Mucosa of stomach (tissue), 1 donor: ENCODE results near the gene LBP.
"Not testable (repeated sequence)": the region's sequence is repeated elsewhere in the genome, so short reads cannot be mapped to it uniquely, and the experiment has no call there.

Source experiments
- H3K27me3 ChIP-seq: one replicate; pipeline ENCODE4 v1.7.0; 2013; ENCODE audit warnings: mild to moderate bottlenecking, low read length; ENCODE audit not compliant: control insufficient read depth, insufficient read depth
- H3K36me3 ChIP-seq: one replicate; pipeline ENCODE4 v1.7.0; 2013; ENCODE audit warnings: low read length; ENCODE audit not compliant: control insufficient read depth, insufficient read depth
- H3K4me1 ChIP-seq: one replicate; pipeline ENCODE4 v1.7.0; 2013; ENCODE audit warnings: mild to moderate bottlenecking, low read length; ENCODE audit not compliant: control insufficient read depth, insufficient read depth
- H3K4me3 ChIP-seq: one replicate; pipeline ENCODE4 v1.7.0; 2013; ENCODE audit warnings: low read length
- H3K9ac ChIP-seq: one replicate; pipeline ENCODE4 v1.7.0; 2013; ENCODE audit warnings: mild to moderate bottlenecking, low read length, moderate library complexity
- H3K9me3 ChIP-seq: one replicate; pipeline ENCODE4 v1.7.0; 2013; ENCODE audit warnings: mild to moderate bottlenecking, low read length, moderate library complexity; ENCODE audit not compliant: control insufficient read depth
- donor health status: Pancreatic carcinoma.

The LBP gene

DNA sequence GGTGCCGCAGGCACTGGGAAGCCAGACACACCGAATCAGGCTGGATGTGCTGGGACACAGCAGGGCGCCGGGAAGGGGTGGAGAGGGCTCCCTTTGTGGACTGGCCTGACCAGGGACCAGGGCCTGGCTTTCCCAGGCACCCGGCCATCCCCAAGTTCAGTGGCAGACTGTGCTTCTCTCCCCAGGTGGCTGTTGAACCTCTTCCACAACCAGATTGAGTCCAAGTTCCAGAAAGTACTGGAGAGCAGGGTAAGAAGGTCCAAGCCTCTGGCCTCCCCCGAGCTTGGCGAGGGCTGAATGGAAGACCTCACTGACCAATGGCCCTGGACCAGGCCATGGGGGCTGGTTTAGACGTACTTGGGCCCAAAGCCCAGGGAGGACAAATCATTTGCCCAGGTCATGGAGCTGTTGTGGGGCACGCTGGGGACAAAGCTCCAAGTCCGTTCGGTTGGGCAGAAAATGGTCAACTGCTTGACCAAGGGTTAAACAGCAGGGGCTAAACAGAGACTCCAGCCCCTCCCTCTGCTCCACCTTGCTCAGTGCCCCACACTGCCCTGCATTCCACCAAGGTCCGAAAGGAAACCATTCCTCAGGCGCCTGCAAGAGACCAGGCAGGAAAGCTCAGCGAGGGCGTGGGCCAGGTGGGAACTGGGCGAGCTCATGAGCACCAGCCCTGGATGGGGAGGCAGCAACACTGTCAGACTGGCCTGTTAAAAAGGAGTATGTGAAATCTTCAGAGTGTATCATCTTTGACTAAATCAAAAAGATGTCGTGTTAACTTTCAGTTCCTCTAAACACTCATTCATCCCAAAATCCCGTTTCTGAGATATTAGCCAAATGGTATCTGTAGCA, 9.1 kb downstream of the LBP start:
- Histone ChIP-seq H3K9me3 (no peaks in the 10 kb centered on the region), H3K4me3 (no peak overlapping the region), H3K9ac (no peak overlapping the region), H3K4me1 (no peaks in the 10 kb centered on the region), H3K36me3 (no peaks in the 10 kb centered on the region), H3K27me3 (no peaks in the 10 kb centered on the region)

DNA sequence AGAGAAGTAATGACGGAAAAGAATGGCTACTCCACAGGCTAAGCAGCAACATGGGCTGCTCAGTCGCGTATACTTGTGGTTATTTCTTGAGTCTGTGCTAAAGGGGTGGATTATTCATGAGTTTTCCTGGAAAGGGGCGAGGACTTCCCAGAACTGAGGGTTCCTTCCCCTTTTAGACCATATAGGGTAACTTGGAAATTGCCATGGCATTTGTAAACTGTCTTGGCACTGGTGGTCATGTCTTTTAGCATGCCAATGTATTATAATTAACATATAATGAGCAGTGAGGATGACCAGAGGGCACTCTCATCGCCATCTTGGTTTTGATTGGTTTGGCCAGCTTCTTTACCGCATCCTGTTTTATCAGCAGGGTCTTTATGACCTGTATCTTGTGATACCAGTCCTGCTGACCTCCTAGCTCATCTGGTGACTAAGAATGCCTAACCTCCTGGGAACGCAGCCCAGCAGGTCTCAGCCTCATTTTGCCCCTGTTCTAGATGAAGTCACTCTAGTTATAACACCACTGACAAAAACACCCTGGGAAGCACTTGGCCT, 11.4 kb downstream of the LBP start:
- Histone ChIP-seq H3K36me3 (no peaks in the 10 kb centered on the region), H3K9me3 (no peaks in the 10 kb centered on the region), H3K9ac (no peak overlapping the region), H3K4me1 (no peaks in the 10 kb centered on the region), H3K4me3 (no peak overlapping the region), H3K27me3 (no peaks in the 10 kb centered on the region)

GRCh38 chr20:38358556-38358955, 12.3 kb downstream of the LBP start:
- H3K36me3 ChIP-seq: no peaks in the 10 kb centered on the region
- peaks cover 2% of the 10 kb centered on the region for H3K27me3 ChIP-seq
- H3K4me1 ChIP-seq: no peaks in the 10 kb centered on the region
- H3K9ac ChIP-seq: no peak overlapping the region
- no peak overlapping the region for H3K4me3 ChIP-seq
- no peaks in the 10 kb centered on the region for H3K9me3 ChIP-seq

DNA sequence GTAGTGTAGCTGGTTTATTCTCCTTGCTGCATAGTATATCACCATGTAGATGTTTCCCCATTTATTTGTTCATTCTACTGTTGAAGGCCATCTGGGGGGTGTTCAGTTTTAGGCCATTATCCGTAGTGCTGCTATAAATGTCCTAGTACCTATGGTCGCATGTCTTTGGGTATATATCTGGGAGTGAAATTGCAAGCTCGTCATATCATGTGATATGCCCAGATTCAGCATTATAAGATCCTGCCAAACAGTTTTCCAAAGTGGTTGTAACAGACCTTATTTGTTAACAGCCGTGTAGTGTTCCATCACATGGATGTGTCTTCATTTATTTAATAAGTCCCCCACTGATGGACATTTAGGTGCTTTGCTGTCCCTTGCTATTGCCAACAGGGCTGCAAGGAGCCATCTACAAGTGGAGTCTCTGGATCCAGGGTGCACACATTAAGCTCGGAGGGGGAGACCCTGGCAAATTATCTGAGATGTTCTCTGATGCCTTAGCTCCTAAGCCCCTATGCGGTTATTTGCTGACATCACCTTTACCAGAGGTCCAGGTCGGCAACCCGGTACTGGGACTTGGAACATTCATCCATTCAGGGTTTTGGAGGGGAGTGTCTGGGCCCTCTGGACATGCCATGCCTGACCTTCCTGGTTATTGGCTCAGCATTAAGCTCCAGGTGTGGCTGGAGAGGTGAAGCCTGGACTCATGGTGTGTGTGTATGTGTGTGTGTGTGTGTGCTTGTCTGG, 16.9 kb downstream of the LBP start:
- peaks cover 2% of the 10 kb centered on the region for H3K27me3 ChIP-seq
- H3K9me3 ChIP-seq: no peaks in the 10 kb centered on the region
- no peak overlapping the region for H3K4me3 ChIP-seq
- no peaks in the 10 kb centered on the region for H3K4me1 ChIP-seq
- no peak overlapping the region for H3K9ac ChIP-seq
- no peaks in the 10 kb centered on the region for H3K36me3 ChIP-seq

DNA sequence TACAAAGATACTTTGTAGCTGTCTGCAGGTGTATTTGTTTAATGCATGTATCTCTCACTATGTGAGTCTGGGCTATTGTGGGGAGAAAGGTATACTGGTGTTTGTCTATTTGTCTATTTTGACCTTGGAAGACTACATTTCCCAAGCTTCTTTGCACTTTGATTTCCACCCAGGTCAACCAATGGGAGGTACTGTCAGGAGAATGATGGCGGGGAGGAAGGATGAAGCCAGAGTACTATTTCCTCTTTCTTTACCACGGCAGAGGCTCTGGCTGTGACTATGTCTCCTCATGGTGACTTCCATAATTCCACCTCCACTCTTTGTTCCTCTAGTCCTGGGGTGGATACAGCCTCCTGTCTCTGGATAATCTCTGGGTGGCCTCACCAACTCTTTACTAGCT, 23.1 kb downstream of the LBP start:
- H3K4me1 ChIP-seq: peaks cover 11% of the 10 kb centered on the region
- no peak overlapping the region for H3K9ac ChIP-seq
- H3K27me3 ChIP-seq: no peaks in the 10 kb centered on the region
- H3K36me3 ChIP-seq: no peaks in the 10 kb centered on the region
- H3K4me3 ChIP-seq: no peak overlapping the region
- H3K9me3 ChIP-seq: no peaks in the 10 kb centered on the region

GRCh38 chr20:38372806-38373205, 26.5 kb downstream of the LBP start:
- H3K36me3 ChIP-seq: no peaks in the 10 kb centered on the region
- no peaks in the 10 kb centered on the region for H3K27me3 ChIP-seq
- no peaks in the 10 kb centered on the region for H3K9me3 ChIP-seq
- no peak overlapping the region for H3K4me3 ChIP-seq
- H3K4me1 ChIP-seq: peaks cover 11% of the 10 kb centered on the region
- no peak overlapping the region for H3K9ac ChIP-seq

GRCh38 chr20:38373231-38373867, 27.1 kb downstream of the LBP start:
- Histone ChIP-seq H3K36me3 (no peaks in the 10 kb centered on the region), H3K27me3 (no peaks in the 10 kb centered on the region), H3K4me3 (no peak overlapping the region), H3K9me3 (no peaks in the 10 kb centered on the region), H3K9ac (no peak overlapping the region), H3K4me1 (peaks cover 11% of the 10 kb centered on the region)

GRCh38 chr20:38373898-38374297, 27.6 kb downstream of the LBP start:
- no peak overlapping the region for H3K4me3 ChIP-seq
- H3K9ac ChIP-seq: no peak overlapping the region
- no peaks in the 10 kb centered on the region for H3K36me3 ChIP-seq
- no peaks in the 10 kb centered on the region for H3K9me3 ChIP-seq
- peaks cover 11% of the 10 kb centered on the region for H3K4me1 ChIP-seq
- H3K27me3 ChIP-seq: no peaks in the 10 kb centered on the region

- H3K4me3 ChIP-seq: no peak overlapping the region
- no peaks in the 10 kb centered on the region for H3K9me3 ChIP-seq
- no peaks in the 10 kb centered on the region for H3K27me3 ChIP-seq
- no peak overlapping the region for H3K9ac ChIP-seq
- H3K4me1 ChIP-seq: peaks cover 11% of the 10 kb centered on the region
- no peaks in the 10 kb centered on the region for H3K36me3 ChIP-seq
These were observed 30.9 kb downstream of the LBP start for GRCh38 chr20:38377039-38377685.

- H3K9ac ChIP-seq, H3K27me3 ChIP-seq, H3K9me3 ChIP-seq, H3K4me3 ChIP-seq, H3K36me3 ChIP-seq: not testable (repeated sequence)
- peaks cover 11% of the 10 kb centered on the region for H3K4me1 ChIP-seq
These were observed 31.6 kb downstream of the LBP start for GRCh38 chr20:38377838-38378237.

GRCh38 chr20:38383147-38383546, 36.9 kb downstream of the LBP start:
- Histone ChIP-seq H3K9me3 (no peaks in the 10 kb centered on the region), H3K4me1 (no peaks in the 10 kb centered on the region), H3K4me3 (no peak overlapping the region), H3K36me3 (no peaks in the 10 kb centered on the region), H3K27me3 (no peaks in the 10 kb centered on the region), H3K9ac (no peak overlapping the region)
